Natural killer cell (primary cell): Measurements from ENCODE around the gene SAMD8. TPM values are rescaled to one million over a fixed set of nuclear protein-coding genes. Genes with fewer than 3 reads are reported as not detected.

ENCODE experiments used
- ATAC-seq, 3 donors: fragments of 150-1000 bp in 2 of 3; fragments of 200-7000 bp in 1 of 3; cut with Tn5 transposase; 1 replicate in 1 of 3; 2 replicates in 2 of 3; pipeline ENCODE4 v1.10.0; 2021; ENCODE audit warnings: mild to moderate bottlenecking in 2 of 3, moderate library complexity in 2 of 3
- DNase-seq, 2 donors: peaks; one replicate each; pipeline versions ENCODE4 v3.0.0 to v3.0.0-alpha.2; 2013 to 2021; ENCODE audit warnings: mixed read lengths in 1 of 2
- H3K27ac ChIP-seq: one replicate; pipeline ENCODE4 v1.5.1; 2013; ENCODE audit warnings: mild to moderate bottlenecking, low read length
- H3K27me3 ChIP-seq: one replicate; pipeline ENCODE4 v1.6.1; 2013; ENCODE audit warnings: low read length; ENCODE audit not compliant: control insufficient read depth, insufficient read depth
- H3K36me3 ChIP-seq: one replicate; pipeline ENCODE4 v1.6.1; 2013; ENCODE audit warnings: low read length; ENCODE audit not compliant: control insufficient read depth, insufficient read depth
- H3K4me1 ChIP-seq: one replicate; pipeline ENCODE4 v1.6.1; 2013; ENCODE audit warnings: low read length; ENCODE audit not compliant: control insufficient read depth, insufficient read depth
- H3K4me3 ChIP-seq: one replicate; pipeline ENCODE4 v1.5.1; 2013; ENCODE audit warnings: low read length
- H3K9me3 ChIP-seq: one replicate; pipeline ENCODE4 v1.6.1; 2013; ENCODE audit warnings: low read length; ENCODE audit not compliant: control insufficient read depth, insufficient read depth
- H3K27ac Mint-ChIP-seq, 2 donors: one replicate each; pipeline ENCODE4 v1.8.0; 2022; ENCODE audit warnings: mild to moderate bottlenecking in 2 of 2, mixed read lengths in 2 of 2, moderate library complexity in 1 of 2
- H3K27me3 Mint-ChIP-seq, 2 donors: one replicate each; pipeline ENCODE4 v1.8.0; 2022; ENCODE audit warnings: low read depth in 2 of 2, mixed read lengths in 2 of 2
- H3K36me3 Mint-ChIP-seq: one replicate; pipeline ENCODE4 v1.8.0; 2022; ENCODE audit warnings: mixed read lengths
- H3K4me1 Mint-ChIP-seq, 2 donors: one replicate each; pipeline ENCODE4 v1.8.0; 2022; ENCODE audit warnings: mixed read lengths in 2 of 2
- H3K4me3 Mint-ChIP-seq: one replicate; pipeline ENCODE4 v1.8.0; 2022; ENCODE audit warnings: mild to moderate bottlenecking, moderate library complexity, mixed read lengths
- H3K9me3 Mint-ChIP-seq, 2 donors: one replicate each; pipeline ENCODE4 v1.8.0; 2022; ENCODE audit warnings: mixed read lengths in 2 of 2
- CTCF ChIP-seq: fragments of 200-600 bp; IDR thresholded peaks from one replicate; pipeline ENCODE4 v1.8.0; 2022; ENCODE audit warnings: antibody characterized with exemption
- WGBS: methylation state at CpG from one replicate; pipeline ENCODE4 v1.1.7; 2013; ENCODE audit warnings: missing lambda C conversion rate; ENCODE audit not compliant: insufficient coverage; 5-methylcytosine and 5-hydroxymethylcytosine counted together
- intact Hi-C: fragments of 100-400 bp; cut with micrococcal nuclease; formaldehyde crosslinking; loops from one replicate; pipeline ENCODE4 v1.14.2; 2022
- total RNA-seq, 4 donors: library from RNA; stranded (reverse); fragments of 120-200 nt in 1 of 4; gene quantifications; one replicate each; pipeline versions ENCODE4 v1.2.3 to v1.2.4, GENCODE V29; 2013 to 2022

Gene SAMD8
- total RNA-seq, 3 donors from 2014 or later (not counting 1 experiment from before 2014, with no cell fraction given) = 26.6 to 30.9 (median 29.6) TPM

DNA sequence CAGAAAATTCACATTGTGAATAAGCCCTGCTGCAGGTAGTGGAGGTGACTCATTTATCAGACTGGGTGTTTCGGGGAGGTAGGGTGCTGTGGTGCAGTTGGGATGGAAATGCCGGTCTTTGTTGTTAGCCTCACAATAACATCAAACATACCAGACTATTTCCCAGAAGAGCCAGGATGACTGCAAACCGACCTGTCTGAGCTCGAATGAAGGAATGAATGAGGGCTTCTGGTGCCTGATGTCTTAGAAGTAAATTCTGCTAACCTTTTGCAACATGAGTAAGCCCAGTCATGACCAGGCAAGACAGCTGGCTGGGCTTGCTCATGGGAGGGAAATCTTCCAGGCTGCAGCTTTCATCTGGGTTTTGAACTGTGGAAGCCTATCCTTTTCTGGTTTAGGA is 96.7 kb downstream of the SAMD8 start:
- ATAC-seq (no peak), DNase-seq (no peak)
- WGBS = 91% methylated on average over 2 of the region's 4 CpGs
- H3K27ac Mint-ChIP-seq = peak overlapping the region; percentile 31 to 56
- peak overlapping the region; percentile 49 for H3K4me3 Mint-ChIP-seq
- peaks cover 16 to 24% of the 10 kb centered on the region in 2 donors for H3K4me1 Mint-ChIP-seq
- Histone ChIP-seq H3K9me3 (no peaks in the 10 kb centered on the region), H3K27me3 (no peaks in the 10 kb centered on the region), H3K4me3 (no peak overlapping the region), H3K27ac (no peak overlapping the region), H3K4me1 (peaks cover 18% of the 10 kb centered on the region), H3K36me3 (peaks cover 9% of the 10 kb centered on the region)
- TF ChIP-seq CTCF = no peak
- H3K36me3 Mint-ChIP-seq = no peaks in the 10 kb centered on the region
- no peaks in the 10 kb centered on the region for H3K9me3 Mint-ChIP-seq
- intact Hi-C loops = no loop called here
- H3K27me3 Mint-ChIP-seq = no peaks in the 10 kb centered on the region

- H3K4me1 Mint-ChIP-seq = peaks cover 16 to 28% of the 10 kb centered on the region in 2 donors
- H3K4me1 ChIP-seq = peaks cover 18% of the 10 kb centered on the region
- DNase-seq = no peak
- intact Hi-C loops = no loop called here
- H3K4me3 ChIP-seq = peak overlapping the region; percentile 97
- peak overlapping the region; percentile 95 to 99 for H3K27ac Mint-ChIP-seq
- 79% methylated on average over 12 of the region's 16 CpGs for WGBS
- no peaks in the 10 kb centered on the region for H3K27me3 Mint-ChIP-seq
- no peaks in the 10 kb centered on the region for H3K36me3 Mint-ChIP-seq
- peak overlapping the region; percentile 100 for H3K27ac ChIP-seq
- TF ChIP-seq CTCF = no peak
- H3K27me3 ChIP-seq = no peaks in the 10 kb centered on the region
- H3K36me3 ChIP-seq = peaks cover 18% of the 10 kb centered on the region
- no peaks in the 10 kb centered on the region for H3K9me3 ChIP-seq
- H3K4me3 Mint-ChIP-seq = peak overlapping the region; percentile 100
- no peaks in the 10 kb centered on the region for H3K9me3 Mint-ChIP-seq
- ATAC-seq = no peak
These were observed 97.8 kb downstream of the SAMD8 start for GRCh38 chr10:75209086-75209920.

- WGBS = under 1% methylated on average over 19 of the region's 19 CpGs
- no peak for TF ChIP-seq CTCF
- no peaks in the 10 kb centered on the region for H3K9me3 Mint-ChIP-seq
- intact Hi-C loops = loop anchor here (1.0 to 2.0 kb wide), 4 partner anchors 21 to 1033 kb away; partner anchors contain the start of gene KAT6B
- peak in 1 of 2 donors; percentile 90 for DNase-seq
- H3K4me1 Mint-ChIP-seq = peaks cover 16 to 28% of the 10 kb centered on the region in 2 donors
- H3K4me3 Mint-ChIP-seq = peak overlapping the region; percentile 100
- H3K36me3 Mint-ChIP-seq = no peaks in the 10 kb centered on the region
- H3K27me3 Mint-ChIP-seq = no peaks in the 10 kb centered on the region
- no peaks in the 10 kb centered on the region for H3K27me3 ChIP-seq
- H3K27ac ChIP-seq = peak overlapping the region; percentile 100
- peaks cover 22% of the 10 kb centered on the region for H3K36me3 ChIP-seq
- peak; percentile 39 to 67 (median 49) for ATAC-seq
- H3K27ac Mint-ChIP-seq = peak overlapping the region; percentile 95 to 99
- H3K9me3 ChIP-seq = no peaks in the 10 kb centered on the region
- H3K4me1 ChIP-seq = peaks cover 18% of the 10 kb centered on the region
- peak overlapping the region; percentile 97 for H3K4me3 ChIP-seq
These were observed 98.4 kb downstream of the SAMD8 start for GRCh38 chr10:75209921-75210281.
